ENCODE results near the gene KLF13.

DNA sequence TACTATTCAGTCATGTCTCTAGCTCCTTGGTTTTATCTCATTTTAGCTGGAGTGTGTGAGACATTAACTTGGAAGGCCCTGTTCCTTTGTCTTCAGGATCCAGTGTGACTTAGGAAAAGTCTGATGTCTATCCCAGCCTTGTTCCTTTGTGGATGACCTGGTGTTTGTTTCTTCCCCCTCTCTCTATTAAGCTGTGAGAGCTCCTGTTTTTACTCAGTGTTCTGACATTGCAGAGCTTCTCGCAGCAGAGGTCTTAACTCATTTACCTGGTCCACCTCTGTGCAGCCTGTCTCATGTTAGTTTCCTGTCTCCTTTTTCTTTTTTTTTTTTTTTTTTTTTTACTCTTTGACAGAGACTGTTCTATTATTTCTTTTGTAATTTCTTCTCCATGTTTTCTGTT lies 43.1 kb downstream of the KLF13 start:
- TF ChIP-seq, protein P1, sequence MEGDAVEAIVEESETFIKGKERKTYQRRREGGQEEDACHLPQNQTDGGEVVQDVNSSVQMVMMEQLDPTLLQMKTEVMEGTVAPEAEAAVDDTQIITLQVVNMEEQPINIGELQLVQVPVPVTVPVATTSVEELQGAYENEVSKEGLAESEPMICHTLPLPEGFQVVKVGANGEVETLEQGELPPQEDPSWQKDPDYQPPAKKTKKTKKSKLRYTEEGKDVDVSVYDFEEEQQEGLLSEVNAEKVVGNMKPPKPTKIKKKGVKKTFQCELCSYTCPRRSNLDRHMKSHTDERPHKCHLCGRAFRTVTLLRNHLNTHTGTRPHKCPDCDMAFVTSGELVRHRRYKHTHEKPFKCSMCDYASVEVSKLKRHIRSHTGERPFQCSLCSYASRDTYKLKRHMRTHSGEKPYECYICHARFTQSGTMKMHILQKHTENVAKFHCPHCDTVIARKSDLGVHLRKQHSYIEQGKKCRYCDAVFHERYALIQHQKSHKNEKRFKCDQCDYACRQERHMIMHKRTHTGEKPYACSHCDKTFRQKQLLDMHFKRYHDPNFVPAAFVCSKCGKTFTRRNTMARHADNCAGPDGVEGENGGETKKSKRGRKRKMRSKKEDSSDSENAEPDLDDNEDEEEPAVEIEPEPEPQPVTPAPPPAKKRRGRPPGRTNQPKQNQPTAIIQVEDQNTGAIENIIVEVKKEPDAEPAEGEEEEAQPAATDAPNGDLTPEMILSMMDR (IDR thresholded peaks at IDR 0.05): no peak
- TF ChIP-seq, protein P2, sequence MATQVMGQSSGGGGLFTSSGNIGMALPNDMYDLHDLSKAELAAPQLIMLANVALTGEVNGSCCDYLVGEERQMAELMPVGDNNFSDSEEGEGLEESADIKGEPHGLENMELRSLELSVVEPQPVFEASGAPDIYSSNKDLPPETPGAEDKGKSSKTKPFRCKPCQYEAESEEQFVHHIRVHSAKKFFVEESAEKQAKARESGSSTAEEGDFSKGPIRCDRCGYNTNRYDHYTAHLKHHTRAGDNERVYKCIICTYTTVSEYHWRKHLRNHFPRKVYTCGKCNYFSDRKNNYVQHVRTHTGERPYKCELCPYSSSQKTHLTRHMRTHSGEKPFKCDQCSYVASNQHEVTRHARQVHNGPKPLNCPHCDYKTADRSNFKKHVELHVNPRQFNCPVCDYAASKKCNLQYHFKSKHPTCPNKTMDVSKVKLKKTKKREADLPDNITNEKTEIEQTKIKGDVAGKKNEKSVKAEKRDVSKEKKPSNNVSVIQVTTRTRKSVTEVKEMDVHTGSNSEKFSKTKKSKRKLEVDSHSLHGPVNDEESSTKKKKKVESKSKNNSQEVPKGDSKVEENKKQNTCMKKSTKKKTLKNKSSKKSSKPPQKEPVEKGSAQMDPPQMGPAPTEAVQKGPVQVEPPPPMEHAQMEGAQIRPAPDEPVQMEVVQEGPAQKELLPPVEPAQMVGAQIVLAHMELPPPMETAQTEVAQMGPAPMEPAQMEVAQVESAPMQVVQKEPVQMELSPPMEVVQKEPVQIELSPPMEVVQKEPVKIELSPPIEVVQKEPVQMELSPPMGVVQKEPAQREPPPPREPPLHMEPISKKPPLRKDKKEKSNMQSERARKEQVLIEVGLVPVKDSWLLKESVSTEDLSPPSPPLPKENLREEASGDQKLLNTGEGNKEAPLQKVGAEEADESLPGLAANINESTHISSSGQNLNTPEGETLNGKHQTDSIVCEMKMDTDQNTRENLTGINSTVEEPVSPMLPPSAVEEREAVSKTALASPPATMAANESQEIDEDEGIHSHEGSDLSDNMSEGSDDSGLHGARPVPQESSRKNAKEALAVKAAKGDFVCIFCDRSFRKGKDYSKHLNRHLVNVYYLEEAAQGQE (IDR thresholded peaks at IDR 0.05; ENCODE audit: insufficient read depth in 1 of 2, low read depth in 2 of 2, low read length in 1 of 2): no peak
- TF ChIP-seq POLR2AphosphoS5 (IDR thresholded peaks at IDR 0.05; ENCODE audit: low read depth, low read length): no peak
